ENCODE data around the gene WASHC4.

GRCh38 chr12:105218434-105218833 is 110.9 kb downstream of the WASHC4 start:
- no peak for TF ChIP-seq CTCF (conservative IDR thresholded peaks at IDR 0.05; ENCODE audit: low read depth in 2 of 2)
- TF ChIP-seq POLR2AphosphoS5 (IDR thresholded peaks at IDR 0.05; ENCODE audit: low read depth), result no peak
- TF ChIP-seq EZH2phosphoT487 (IDR thresholded peaks at IDR 0.05; ENCODE audit: unreplicated experiment), result no peak
- TF ChIP-seq EZH2 (IDR thresholded peaks at IDR 0.05; ENCODE audit: low read depth, unreplicated experiment), result no peak

Data from GM23338 (cell line).